ENCODE results near the gene LRRC7.
"Not testable (repeated sequence)": the region's sequence is repeated elsewhere in the genome, so short reads cannot be mapped to it uniquely, and the experiment has no call there.

LRRC7 gene

GRCh38 chr1:70042090-70042731 is 474.5 kb downstream of the LRRC7 start:
- no peak for TF ChIP-seq CTCF (conservative IDR thresholded peaks at IDR 0.05)
- TF ChIP-seq ZFX (IDR thresholded peaks at IDR 0.05) = no peak
- H3K27ac ChIP-seq = no peak overlapping the region

DNA sequence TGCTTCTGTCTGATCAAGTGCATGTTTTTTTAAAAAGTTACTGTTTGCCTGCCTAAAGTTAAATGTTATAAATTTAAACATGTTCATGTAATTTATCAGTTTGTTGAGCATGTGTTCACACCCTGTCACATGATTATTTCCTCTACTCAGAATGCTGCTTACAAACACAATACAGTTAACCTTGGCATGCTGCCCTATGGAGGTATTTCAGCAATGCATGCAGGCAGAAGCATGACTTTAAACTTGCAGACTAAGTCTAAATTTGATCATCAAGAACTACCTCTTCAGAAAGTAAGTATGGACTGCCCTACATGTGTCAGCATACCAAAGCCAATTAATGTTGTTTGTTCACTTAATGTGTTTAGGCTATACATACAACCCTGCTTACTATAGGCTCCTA is 476.1 kb downstream of the LRRC7 start:
- no peak for TF ChIP-seq CTCF (conservative IDR thresholded peaks at IDR 0.05)
- H3K27ac ChIP-seq = no peak overlapping the region

DNA sequence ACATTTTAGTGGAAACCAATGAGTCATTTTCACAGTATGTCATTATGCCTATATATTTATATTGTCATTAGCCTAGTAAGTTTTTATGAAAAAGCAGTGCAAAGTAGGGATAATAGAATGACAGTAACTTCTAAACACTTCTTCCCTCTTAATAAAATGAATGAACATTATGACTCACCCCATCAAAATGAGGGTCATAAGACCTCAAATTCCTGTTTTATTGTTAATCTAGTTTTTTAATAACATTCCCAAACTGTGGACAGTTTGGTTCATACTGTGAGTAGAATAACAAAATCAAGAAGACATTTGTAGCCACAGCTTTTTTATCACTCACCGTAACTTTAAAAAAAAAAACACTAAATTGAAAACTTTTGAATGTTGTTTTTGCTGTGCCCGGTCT is 477.1 kb downstream of the LRRC7 start:
- no peak for TF ChIP-seq CTCF (conservative IDR thresholded peaks at IDR 0.05)
- no peak for TF ChIP-seq ZFX (IDR thresholded peaks at IDR 0.05)

GRCh38 chr1:70045581-70045980 is 477.9 kb downstream of the LRRC7 start:
- H3K27ac ChIP-seq = not testable (repeated sequence)

More for the DNA sequence above, 477.1 kb downstream of the LRRC7 start:
- H3K27ac ChIP-seq = no peak overlapping the region

DNA sequence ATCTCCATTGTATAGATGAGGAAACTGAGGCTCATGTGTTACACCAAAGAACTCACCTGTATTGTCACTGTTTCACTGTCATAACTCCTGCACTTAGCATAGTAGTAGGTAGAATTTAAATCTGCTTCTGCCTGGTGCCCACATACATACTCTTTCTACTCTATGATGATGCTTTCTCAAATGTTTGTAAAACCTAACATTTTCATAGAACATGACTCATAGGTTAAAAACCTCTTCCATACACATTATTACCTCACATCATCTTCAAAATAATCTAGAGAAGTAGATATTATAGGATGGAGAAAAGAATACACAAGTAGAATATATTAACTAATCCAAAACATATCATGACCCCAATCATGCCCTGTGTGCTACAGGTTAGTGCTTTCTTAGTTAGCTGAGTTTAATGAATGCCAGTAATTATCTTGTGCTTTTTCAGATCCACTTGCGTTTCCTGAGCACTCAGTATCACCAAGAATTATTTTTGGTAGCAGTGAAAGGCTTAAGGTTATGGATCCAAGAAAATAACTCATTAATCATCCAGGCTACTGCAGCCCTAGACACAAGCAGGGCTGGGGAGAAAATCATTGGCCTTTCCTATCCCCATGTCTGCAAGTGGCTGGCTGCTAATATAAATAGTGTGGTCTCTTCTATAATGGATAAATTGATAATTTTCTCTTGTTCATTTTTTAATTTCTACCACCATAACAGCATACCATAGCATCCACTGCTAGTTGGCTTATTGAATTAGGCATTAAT is 480.8 kb downstream of the LRRC7 start:
- no peak overlapping the region for H3K27ac ChIP-seq
- TF ChIP-seq CTCF (conservative IDR thresholded peaks at IDR 0.05) (no peak), ZFX (IDR thresholded peaks at IDR 0.05) (no peak)

GRCh38 chr1:70051926-70052325 is 484.2 kb downstream of the LRRC7 start:
- TF ChIP-seq CTCF (conservative IDR thresholded peaks at IDR 0.05) (no peak), ZFX (IDR thresholded peaks at IDR 0.05) (no peak)

DNA sequence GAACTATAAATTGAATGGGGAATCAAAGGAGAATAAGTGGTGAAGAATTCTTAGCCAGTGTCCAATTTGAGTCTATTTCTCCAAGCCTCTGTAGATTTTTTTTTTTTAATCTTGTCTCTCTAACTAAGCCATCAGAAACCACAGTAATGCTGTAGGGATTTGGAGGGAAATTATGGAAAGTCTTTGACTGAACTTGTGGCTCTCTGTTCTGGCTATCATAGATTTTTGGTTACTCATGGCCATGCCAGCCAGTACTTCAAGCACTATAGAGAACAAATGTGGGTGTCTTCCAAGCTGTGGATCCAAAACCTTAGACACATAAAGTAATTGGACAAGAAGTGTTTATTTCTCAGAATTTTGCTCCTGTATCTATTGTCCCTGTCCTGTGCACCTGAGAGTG is 489.8 kb downstream of the LRRC7 start:
- no peak overlapping the region for H3K27ac ChIP-seq
- no peak for TF ChIP-seq ZFX (IDR thresholded peaks at IDR 0.05)
- no peak for TF ChIP-seq CTCF (conservative IDR thresholded peaks at IDR 0.05)

More at GRCh38 chr1:70051926-70052325, 484.2 kb downstream of the LRRC7 start:
- H3K27ac ChIP-seq = no peak overlapping the region

- H3K27ac ChIP-seq = no peak overlapping the region
- TF ChIP-seq CTCF (conservative IDR thresholded peaks at IDR 0.05) (no peak), ZFX (IDR thresholded peaks at IDR 0.05) (no peak)
Measured at GRCh38 chr1:70061231-70061630, 493.5 kb downstream of the LRRC7 start.

All from C4-2B (cell line).